Activated T-cell treated with anti-CD3 and anti-CD28 coated beads for 4 hours (primary cell): ENCODE measurements around the gene TENT5A.
"Not testable (repeated sequence)": the region's sequence is repeated elsewhere in the genome, so short reads cannot be mapped to it uniquely, and the experiment has no call there.

Experiments used
- DNase-seq: peaks from one replicate; pipeline ENCODE4 v3.0.0-alpha.2; 2020

TENT5A gene

GRCh38 chr6:81752084-81752920, at the start of gene TENT5A:
TENT5A (minus strand) TSS chr6:81752681; CDS start chr6:81752141, 540 bp downstream.
- peak; percentile 75 for DNase-seq

- DNase-seq = no peak
Observed at GRCh38 chr6:81801489-81801888, 49.0 kb upstream of the TENT5A start.

GRCh38 chr6:81800666-81801065, 48.2 kb upstream of the TENT5A start:
- DNase-seq = no peak

- DNase-seq = no peak
Observed at GRCh38 chr6:81799323-81799722, 46.8 kb upstream of the TENT5A start.

- no peak for DNase-seq
Observed at GRCh38 chr6:81797591-81797990, 45.1 kb upstream of the TENT5A start.

- no peak for DNase-seq
Observed at GRCh38 chr6:81795890-81796289, 43.4 kb upstream of the TENT5A start.

- DNase-seq = no peak
Observed at GRCh38 chr6:81793821-81794475, 41.5 kb upstream of the TENT5A start.

- no peak for DNase-seq
Observed at GRCh38 chr6:81792826-81793225, 40.3 kb upstream of the TENT5A start.

- no peak for DNase-seq
Observed at GRCh38 chr6:81791756-81792155, 39.3 kb upstream of the TENT5A start.

- DNase-seq = no peak
Observed at GRCh38 chr6:81790034-81790433, 37.6 kb upstream of the TENT5A start.

GRCh38 chr6:81789291-81789690, 36.8 kb upstream of the TENT5A start:
- DNase-seq = no peak

- no peak for DNase-seq
Observed at GRCh38 chr6:81788748-81789147, 36.3 kb upstream of the TENT5A start.

- DNase-seq = no peak
Observed at GRCh38 chr6:81787313-81788068, 35.0 kb upstream of the TENT5A start.

- DNase-seq = no peak
Observed at GRCh38 chr6:81786150-81786549, 33.7 kb upstream of the TENT5A start.

GRCh38 chr6:81785377-81785776, 32.9 kb upstream of the TENT5A start:
- no peak for DNase-seq

GRCh38 chr6:81783893-81784292, 31.4 kb upstream of the TENT5A start:
- DNase-seq = no peak

GRCh38 chr6:81781624-81782023, 29.1 kb upstream of the TENT5A start:
- no peak for DNase-seq

GRCh38 chr6:81777586-81778268, 25.2 kb upstream of the TENT5A start:
- DNase-seq = no peak

- DNase-seq = not testable (repeated sequence)
Observed at GRCh38 chr6:81776219-81776618, 23.7 kb upstream of the TENT5A start.

GRCh38 chr6:81774542-81774941, 22.1 kb upstream of the TENT5A start:
- DNase-seq = no peak

- DNase-seq = no peak
Observed at GRCh38 chr6:81773887-81774286, 21.4 kb upstream of the TENT5A start.

GRCh38 chr6:81772741-81773140, 20.3 kb upstream of the TENT5A start:
- DNase-seq = no peak

- no peak for DNase-seq
Observed at GRCh38 chr6:81771097-81771496, 18.6 kb upstream of the TENT5A start.
